Activated T-cell treated with anti-CD3 and anti-CD28 coated beads, Interleukin-2, amount 50 U/mL, for 24 hours (primary cell): ENCODE measurements around the gene HIVEP3.

Source experiments
- DNase-seq: peaks from one replicate; pipeline ENCODE4 v3.0.0-alpha.2; 2020
- H3K27ac Mint-ChIP-seq: 2 replicates; pipeline ENCODE4 v1.8.0; 2020; ENCODE audit warnings: mild to moderate bottlenecking, mixed read lengths
- H3K27me3 Mint-ChIP-seq: 2 replicates; pipeline ENCODE4 v1.8.0; 2020; ENCODE audit warnings: mixed read lengths
- H3K36me3 Mint-ChIP-seq: 2 replicates; pipeline ENCODE4 v1.8.0; 2020; ENCODE audit warnings: low read depth, mixed read lengths
- H3K4me1 Mint-ChIP-seq: 2 replicates; pipeline ENCODE4 v1.8.0; 2020; ENCODE audit warnings: low read depth, mixed read lengths
- H3K4me3 Mint-ChIP-seq: 2 replicates; pipeline ENCODE4 v1.8.0; 2020; ENCODE audit warnings: mild to moderate bottlenecking, moderate library complexity, mixed read lengths
- H3K9me3 Mint-ChIP-seq: 2 replicates; pipeline ENCODE4 v1.8.0; 2020; ENCODE audit warnings: mixed read lengths

The HIVEP3 gene

DNA sequence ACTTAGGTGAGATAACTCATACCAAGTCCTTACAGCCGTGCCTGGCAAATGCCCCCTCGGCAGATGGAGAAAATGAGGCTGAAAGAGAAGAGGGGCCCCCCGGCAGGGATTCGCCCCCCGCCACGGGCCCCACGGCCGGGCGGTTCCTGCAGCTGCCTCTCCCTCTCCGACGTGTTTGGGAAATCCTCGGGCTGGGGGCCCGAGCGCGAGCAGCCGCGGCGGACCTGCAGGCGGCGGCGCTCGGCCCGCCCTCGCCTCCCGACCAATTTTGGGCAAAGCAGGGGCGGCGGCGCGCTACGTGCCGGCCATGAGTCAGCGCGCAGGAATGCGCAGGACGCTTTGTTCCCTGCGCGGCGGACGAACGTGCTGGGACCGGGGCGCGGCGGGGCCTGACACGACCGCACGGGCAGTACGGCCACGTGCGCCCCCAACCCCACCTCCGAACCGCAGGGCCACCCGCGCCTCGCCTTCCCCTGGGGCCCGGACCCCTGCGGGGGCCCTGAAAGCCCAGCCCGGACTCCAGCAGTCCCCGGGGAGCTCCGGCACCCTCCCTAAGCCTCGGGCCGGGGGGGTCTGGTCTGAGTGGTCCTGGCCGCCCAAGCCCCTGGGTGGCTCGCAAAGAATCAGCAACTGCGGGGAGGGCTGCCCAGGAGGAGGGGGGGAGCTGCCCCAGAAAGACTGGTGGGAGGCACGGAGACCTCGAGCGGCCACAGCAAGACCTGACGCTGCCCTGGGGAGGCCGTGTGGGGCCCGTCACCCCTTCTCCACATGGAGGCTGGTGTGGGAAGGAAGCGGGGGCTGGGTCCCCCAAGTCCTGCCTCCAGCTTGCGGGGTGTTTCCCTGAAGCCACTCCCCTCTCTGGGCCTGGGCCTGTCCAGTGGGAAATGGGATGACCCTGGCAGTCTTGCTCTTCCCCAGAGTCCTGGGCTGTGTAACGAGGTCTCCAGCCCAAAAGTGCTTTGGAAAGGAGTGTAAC is 422.4 kb downstream of the HIVEP3 start:
- H3K9me3 Mint-ChIP-seq = no peaks in the 10 kb centered on the region
- H3K36me3 Mint-ChIP-seq = no peaks in the 10 kb centered on the region
- peaks cover 7% of the 10 kb centered on the region for H3K4me1 Mint-ChIP-seq
- DNase-seq = peak; percentile 67
- no peak overlapping the region for H3K4me3 Mint-ChIP-seq
- peaks cover 26% of the 10 kb centered on the region for H3K27me3 Mint-ChIP-seq
- H3K27ac Mint-ChIP-seq = no peak overlapping the region

DNA sequence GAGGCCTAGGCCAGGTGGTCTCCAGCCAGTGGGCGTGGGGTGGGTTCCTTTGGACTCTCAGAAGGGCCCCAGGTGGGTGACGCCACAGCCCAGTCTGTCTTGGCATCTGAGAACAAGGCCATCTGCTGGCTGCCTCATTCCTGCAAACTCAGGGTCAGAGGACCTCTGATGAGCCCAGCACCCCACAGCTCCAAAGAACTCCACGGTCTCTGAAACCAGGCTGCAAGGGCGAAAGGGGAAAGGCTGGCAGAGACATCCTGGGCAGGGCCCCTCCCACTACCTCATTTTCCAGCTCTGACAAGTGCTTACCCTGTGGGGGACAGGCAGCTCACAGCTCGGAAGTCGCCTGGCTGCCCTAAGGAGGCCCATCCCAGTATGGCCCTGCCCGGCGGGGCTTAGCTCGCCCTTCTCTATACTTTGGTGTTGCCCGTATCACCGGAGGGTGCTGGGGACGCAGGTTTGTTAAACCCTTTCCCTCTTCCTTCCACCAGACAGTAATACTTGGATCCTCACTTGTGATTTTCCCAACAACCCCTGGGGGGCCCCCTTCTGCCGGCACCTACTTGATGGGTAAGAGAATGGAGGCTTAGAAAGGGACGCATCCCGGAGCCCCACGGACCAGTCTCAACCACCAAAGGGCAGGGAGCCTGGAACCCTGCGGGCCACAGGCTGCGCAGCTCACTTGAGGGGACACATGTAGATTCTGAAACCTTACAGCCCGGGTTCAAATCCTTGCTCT is 423.3 kb downstream of the HIVEP3 start:
- peaks cover 26% of the 10 kb centered on the region for H3K27me3 Mint-ChIP-seq
- peaks cover 7% of the 10 kb centered on the region for H3K4me1 Mint-ChIP-seq
- DNase-seq = no peak
- no peaks in the 10 kb centered on the region for H3K36me3 Mint-ChIP-seq
- no peaks in the 10 kb centered on the region for H3K9me3 Mint-ChIP-seq
- peak overlapping the region; percentile 52 for H3K4me3 Mint-ChIP-seq
- H3K27ac Mint-ChIP-seq = no peak overlapping the region

- no peak overlapping the region for H3K4me3 Mint-ChIP-seq
- H3K4me1 Mint-ChIP-seq = peaks cover 7% of the 10 kb centered on the region
- no peaks in the 10 kb centered on the region for H3K9me3 Mint-ChIP-seq
- peaks cover 26% of the 10 kb centered on the region for H3K27me3 Mint-ChIP-seq
- DNase-seq = no peak
- no peaks in the 10 kb centered on the region for H3K36me3 Mint-ChIP-seq
- no peak overlapping the region for H3K27ac Mint-ChIP-seq
These were observed 424.1 kb downstream of the HIVEP3 start for GRCh38 chr1:41494351-41495209.

GRCh38 chr1:41493626-41494350 is 424.9 kb downstream of the HIVEP3 start:
- no peak for DNase-seq
- H3K27me3 Mint-ChIP-seq = peaks cover 26% of the 10 kb centered on the region
- H3K27ac Mint-ChIP-seq = no peak overlapping the region
- H3K4me3 Mint-ChIP-seq = no peak overlapping the region
- H3K36me3 Mint-ChIP-seq = no peaks in the 10 kb centered on the region
- H3K4me1 Mint-ChIP-seq = peaks cover 7% of the 10 kb centered on the region
- no peaks in the 10 kb centered on the region for H3K9me3 Mint-ChIP-seq

DNA sequence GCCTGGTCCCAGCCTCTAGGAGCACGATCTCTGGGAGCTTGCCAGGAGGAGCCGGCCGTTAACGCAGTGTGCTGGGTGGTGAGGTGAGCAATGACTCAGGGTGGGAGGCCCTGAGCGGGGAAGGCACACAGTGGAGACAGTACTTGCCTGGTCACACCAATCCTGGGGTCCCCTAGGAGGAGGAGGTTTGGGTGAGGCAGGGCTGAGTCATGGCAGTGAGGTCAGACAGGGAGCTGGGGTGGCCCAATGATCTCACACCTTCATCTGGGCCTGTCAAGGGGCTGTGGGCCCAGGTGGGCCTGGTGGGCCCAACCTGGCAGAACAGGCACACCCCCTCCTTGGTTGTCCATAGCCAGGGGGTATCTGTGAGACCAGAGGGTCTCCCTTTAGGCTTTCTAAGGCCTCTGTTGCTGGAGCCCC is 425.6 kb downstream of the HIVEP3 start:
- H3K4me1 Mint-ChIP-seq = peaks cover 7% of the 10 kb centered on the region
- H3K9me3 Mint-ChIP-seq = no peaks in the 10 kb centered on the region
- no peak overlapping the region for H3K27ac Mint-ChIP-seq
- H3K4me3 Mint-ChIP-seq = no peak overlapping the region
- H3K36me3 Mint-ChIP-seq = no peaks in the 10 kb centered on the region
- peaks cover 27% of the 10 kb centered on the region for H3K27me3 Mint-ChIP-seq
- no peak for DNase-seq

DNA sequence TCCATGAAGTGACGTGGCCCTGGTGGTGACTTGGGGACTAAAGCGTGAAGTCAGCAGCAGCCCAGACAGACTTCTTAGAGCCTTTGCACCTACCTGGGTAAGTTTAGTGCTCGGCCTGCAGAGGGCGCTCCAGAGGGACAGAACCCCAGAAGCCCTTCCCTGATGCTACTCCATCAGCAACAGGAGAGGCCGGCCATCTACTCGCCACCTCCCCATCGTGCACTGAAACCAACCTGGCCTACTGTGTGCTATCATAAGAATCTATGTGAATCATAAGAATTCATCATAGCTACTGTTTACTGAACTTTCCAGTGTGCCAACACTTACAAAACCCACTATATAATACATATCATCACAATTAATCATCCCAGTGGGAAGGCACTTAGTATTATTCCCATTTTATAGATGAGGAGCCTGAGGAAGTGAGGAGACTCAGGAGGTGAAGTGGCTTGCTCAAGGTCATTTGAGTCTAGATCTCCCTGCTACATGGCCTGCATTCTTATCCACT is 426.3 kb downstream of the HIVEP3 start:
- H3K9me3 Mint-ChIP-seq = no peaks in the 10 kb centered on the region
- H3K4me3 Mint-ChIP-seq = no peak overlapping the region
- DNase-seq = peak; percentile 66
- no peak overlapping the region for H3K27ac Mint-ChIP-seq
- peaks cover 32% of the 10 kb centered on the region for H3K27me3 Mint-ChIP-seq
- no peaks in the 10 kb centered on the region for H3K36me3 Mint-ChIP-seq
- H3K4me1 Mint-ChIP-seq = peaks cover 9% of the 10 kb centered on the region

DNA sequence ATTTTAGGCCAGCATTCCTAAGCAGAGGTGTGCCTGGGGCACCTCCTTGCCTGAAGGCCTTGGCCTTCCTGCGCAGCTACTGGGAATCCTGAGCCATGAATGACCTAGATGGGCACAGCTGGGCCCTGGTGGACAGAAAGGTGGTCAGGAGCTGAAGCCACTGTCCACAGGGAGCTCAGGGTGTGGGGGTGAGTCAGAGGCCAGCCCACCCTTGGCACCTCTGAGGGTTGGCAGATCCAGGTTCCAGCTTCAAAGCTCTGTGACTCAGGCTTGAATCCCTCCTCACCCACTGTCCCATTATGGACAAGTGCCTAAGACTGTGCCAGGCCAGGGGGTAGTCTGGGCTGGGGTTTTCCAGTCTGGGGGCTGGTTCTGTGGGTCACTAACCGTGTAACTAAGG is 427.8 kb downstream of the HIVEP3 start:
- Mint-ChIP-seq H3K4me3 (no peak overlapping the region), H3K9me3 (no peaks in the 10 kb centered on the region)
- no peak for DNase-seq

GRCh38 chr1:41489561-41489960 is 429.2 kb downstream of the HIVEP3 start:
- no peak for DNase-seq
- Mint-ChIP-seq H3K27ac (no peak overlapping the region), H3K27me3 (peaks cover 28% of the 10 kb centered on the region), H3K4me1 (peaks cover 16% of the 10 kb centered on the region), H3K9me3 (no peaks in the 10 kb centered on the region), H3K36me3 (no peaks in the 10 kb centered on the region), H3K4me3 (no peak overlapping the region)

More for the DNA sequence above, 427.8 kb downstream of the HIVEP3 start:
- Mint-ChIP-seq H3K27me3 (peaks cover 38% of the 10 kb centered on the region), H3K4me1 (peaks cover 20% of the 10 kb centered on the region), H3K27ac (no peak overlapping the region), H3K36me3 (no peaks in the 10 kb centered on the region)

DNA sequence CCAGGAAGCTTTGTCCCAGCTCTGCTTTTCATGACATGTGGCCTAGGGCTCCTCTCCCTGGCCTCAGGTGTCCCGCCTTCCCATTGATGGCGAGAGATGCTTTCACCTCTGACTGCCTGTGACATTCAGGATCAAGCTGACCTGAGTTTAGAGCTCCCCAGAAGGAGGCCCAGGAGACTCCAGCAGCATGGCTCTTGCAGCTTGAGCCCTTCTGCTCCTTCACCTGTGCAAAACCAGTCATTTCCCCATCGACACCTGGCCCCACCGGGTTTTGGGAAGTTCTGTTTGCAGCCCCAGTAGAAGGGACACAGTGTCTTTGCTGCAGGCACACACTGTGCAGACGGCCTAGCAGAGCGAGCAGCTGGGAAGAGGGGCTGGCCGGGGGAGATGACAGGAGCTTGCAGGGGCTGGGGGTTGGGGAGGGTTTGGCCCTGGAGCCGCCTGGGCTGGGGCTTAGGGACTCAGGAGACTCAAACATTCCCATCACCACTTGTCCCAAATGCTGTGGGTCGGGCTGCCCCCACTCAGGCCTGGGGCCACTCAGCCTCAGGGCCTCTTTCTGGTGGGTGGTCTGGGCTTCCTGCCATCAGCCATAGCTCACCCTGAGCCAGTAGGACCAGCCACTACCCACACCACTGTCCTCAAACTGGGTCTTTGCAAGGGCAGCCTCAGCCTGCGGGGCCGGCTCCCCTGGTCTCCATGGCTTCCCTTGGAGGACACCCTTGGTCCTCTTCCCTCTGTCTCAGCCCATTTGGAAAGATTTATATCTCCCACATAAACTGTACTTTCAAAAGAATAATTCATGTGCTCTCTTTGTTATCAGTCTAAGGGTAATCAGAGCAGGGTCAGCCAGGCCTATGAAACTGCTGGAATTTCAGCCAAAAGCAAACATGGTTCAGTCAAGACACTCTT is 430.4 kb downstream of the HIVEP3 start:
- no peak for DNase-seq
- peaks cover 29% of the 10 kb centered on the region for H3K27me3 Mint-ChIP-seq
- peaks cover 16% of the 10 kb centered on the region for H3K4me1 Mint-ChIP-seq
- no peaks in the 10 kb centered on the region for H3K9me3 Mint-ChIP-seq
- no peak overlapping the region for H3K27ac Mint-ChIP-seq
- H3K36me3 Mint-ChIP-seq = no peaks in the 10 kb centered on the region
- no peak overlapping the region for H3K4me3 Mint-ChIP-seq

- no peaks in the 10 kb centered on the region for H3K9me3 Mint-ChIP-seq
- peaks cover 29% of the 10 kb centered on the region for H3K27me3 Mint-ChIP-seq
- H3K36me3 Mint-ChIP-seq = no peaks in the 10 kb centered on the region
- H3K4me1 Mint-ChIP-seq = peaks cover 14% of the 10 kb centered on the region
- H3K4me3 Mint-ChIP-seq = no peak overlapping the region
- no peak overlapping the region for H3K27ac Mint-ChIP-seq
- no peak for DNase-seq
These were observed 431.3 kb downstream of the HIVEP3 start for GRCh38 chr1:41487126-41488039.

DNA sequence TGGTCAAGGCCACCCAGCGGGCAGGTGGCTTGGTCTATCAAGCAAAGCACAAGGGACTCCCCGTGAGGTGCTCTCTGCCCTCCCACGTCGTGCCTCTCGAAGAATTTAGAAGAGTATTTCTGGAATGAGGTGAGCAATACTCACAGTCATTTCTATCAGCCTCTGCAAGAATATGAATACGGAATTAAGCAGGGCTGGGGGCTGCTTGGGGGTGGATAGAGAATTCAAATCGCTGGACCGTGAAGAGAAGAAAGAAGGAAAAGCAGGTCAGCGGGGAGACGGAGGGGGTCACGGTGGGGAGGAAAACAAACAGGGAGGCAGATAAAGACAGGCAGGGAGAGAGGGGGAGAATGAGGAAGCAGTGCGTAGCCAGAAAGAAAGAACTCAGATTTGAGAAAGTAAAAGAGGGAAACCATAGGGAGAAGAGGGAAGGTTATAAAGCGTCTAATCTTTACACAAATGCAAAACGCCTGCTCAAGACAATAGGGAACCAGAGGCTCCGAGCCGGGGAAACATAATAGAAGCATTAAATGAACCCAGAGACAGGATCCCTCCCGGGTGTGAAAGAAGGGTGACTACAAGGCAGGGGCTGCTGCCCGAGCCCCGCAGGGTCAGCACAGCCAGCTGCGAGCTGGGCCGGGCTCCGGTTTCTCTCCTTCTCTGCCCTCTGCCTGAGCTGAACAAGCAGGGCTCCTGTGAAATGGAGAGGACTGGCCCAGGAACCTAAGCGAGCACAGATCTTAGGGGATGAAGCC is 432.2 kb downstream of the HIVEP3 start:
- Mint-ChIP-seq H3K4me3 (no peak overlapping the region), H3K27ac (no peak overlapping the region), H3K27me3 (peaks cover 29% of the 10 kb centered on the region), H3K36me3 (no peaks in the 10 kb centered on the region), H3K4me1 (peaks cover 14% of the 10 kb centered on the region), H3K9me3 (no peaks in the 10 kb centered on the region)
- DNase-seq = no peak

DNA sequence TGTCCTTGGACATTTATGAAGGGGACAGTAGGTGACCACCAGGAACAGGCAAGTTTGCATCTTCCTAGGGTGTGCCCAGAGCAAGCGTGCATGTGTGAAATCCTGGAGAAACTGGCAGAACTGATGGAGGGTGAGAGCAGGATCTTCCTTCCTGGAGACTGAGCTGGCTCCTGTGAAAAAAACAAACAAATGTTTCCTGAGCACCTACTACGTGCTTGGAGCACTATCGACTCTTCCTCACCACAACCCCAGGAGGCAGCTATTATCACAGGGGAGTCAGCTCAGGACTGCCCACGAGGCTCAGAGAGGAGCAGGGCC is 432.7 kb downstream of the HIVEP3 start:
- Mint-ChIP-seq H3K4me3 (no peak overlapping the region), H3K27ac (no peak overlapping the region), H3K4me1 (peaks cover 14% of the 10 kb centered on the region), H3K9me3 (no peaks in the 10 kb centered on the region), H3K36me3 (no peaks in the 10 kb centered on the region), H3K27me3 (peaks cover 29% of the 10 kb centered on the region)
- no peak for DNase-seq
